Common myeloid progenitor, CD34-positive (primary cell): ENCODE measurements around the gene BRPF3.

Experiments used
- CTCF ChIA-PET: fragments of 350-600 bp; sonication (Branson Sonifier 250); formaldehyde crosslinking; loops from one replicate; lab custom pipeline; 2021; ENCODE audit warnings: antibody characterized with exemption; lab: Charles Lee
- POLR2A ChIA-PET: fragments of 350-600 bp; sonication (Branson Sonifier 250); formaldehyde crosslinking; loops from one replicate; lab custom pipeline; 2021; ENCODE audit warnings: antibody characterized with exemption; lab: Charles Lee
- DNase-seq, 3 donors: peaks; one replicate each; pipeline versions ENCODE4 v3.0.0 to v3.0.0-alpha.2; 2013
- H3K27ac ChIP-seq, 2 experiments: 1 replicate in 1 of 2; 2 replicates in 1 of 2; pipeline ENCODE4 v1.7.0; 2013; ENCODE audit warnings: inconsistent platforms in 2 of 2, low read length in 2 of 2, mild to moderate bottlenecking in 2 of 2, low read depth in 1 of 2, moderate library complexity in 1 of 2; ENCODE audit not compliant: severe bottlenecking in 2 of 2, insufficient read depth in 1 of 2, poor library complexity in 1 of 2
- H3K27me3 ChIP-seq, 5 experiments: replicated peaks in 2 of 5; 1 replicate in 3 of 5; 2 replicates in 2 of 5; pipeline versions ENCODE4 v1.6.1 to v1.7.0; 2013; ENCODE audit warnings: low read length in 4 of 5, mild to moderate bottlenecking in 2 of 5, moderate library complexity in 2 of 5, inconsistent platforms in 1 of 5; ENCODE audit not compliant: insufficient read depth in 5 of 5, control insufficient read depth in 4 of 5
- H3K36me3 ChIP-seq, 4 experiments: 1 replicate in 2 of 4; 2 replicates in 2 of 4; pipeline versions ENCODE4 v1.6.1 to v1.7.0; 2013; ENCODE audit warnings: low read length in 3 of 4, control low read depth in 1 of 4, mild to moderate bottlenecking in 1 of 4; ENCODE audit not compliant: control insufficient read depth in 4 of 4, insufficient read depth in 4 of 4
- H3K4me1 ChIP-seq, 4 experiments: 1 replicate in 3 of 4; 2 replicates in 1 of 4; pipeline versions ENCODE4 v1.6.1 to v1.7.1; 2013; ENCODE audit warnings: low read length in 3 of 4, mild to moderate bottlenecking in 3 of 4, control low read depth in 1 of 4, inconsistent platforms in 1 of 4, moderate library complexity in 1 of 4; ENCODE audit not compliant: control insufficient read depth in 4 of 4, insufficient read depth in 4 of 4; ENCODE audit errors: control extremely low read depth in 1 of 4
- H3K4me3 ChIP-seq, 7 experiments: 1 replicate in 4 of 7; 2 replicates in 3 of 7; pipeline versions ENCODE4 v1.5.1 to v1.7.0; 2013; ENCODE audit warnings: mild to moderate bottlenecking in 7 of 7, low read length in 6 of 7, moderate library complexity in 6 of 7, inconsistent platforms in 2 of 7, low read depth in 2 of 7, control low read depth in 1 of 7; ENCODE audit not compliant: insufficient read depth in 4 of 7, control insufficient read depth in 1 of 7; ENCODE audit errors: extremely low read depth in 1 of 7
- H3K9me3 ChIP-seq, 5 experiments: 1 replicate in 4 of 5; 2 replicates in 1 of 5; pipeline versions ENCODE4 v1.6.1 to v1.7.1; 2013; ENCODE audit warnings: low read length in 4 of 5, mild to moderate bottlenecking in 2 of 5, inconsistent platforms in 1 of 5, low read depth in 1 of 5, moderate library complexity in 1 of 5; ENCODE audit not compliant: control insufficient read depth in 4 of 5, insufficient read depth in 2 of 5; ENCODE audit errors: control extremely low read depth in 1 of 5
- WGBS: methylation state at CpG from one replicate; pipeline ENCODE4 v1.1.5; 2013; ENCODE audit not compliant: insufficient coverage; 5-methylcytosine and 5-hydroxymethylcytosine counted together

BRPF3 gene

GRCh38 chr6:36252005-36252404 is 55.5 kb downstream of the BRPF3 start:
- Histone ChIP-seq H3K4me3 (no peak overlapping the region), H3K27me3 (no peaks in the 10 kb centered on the region), H3K36me3 (no peaks in the 10 kb centered on the region), H3K27ac (no peak overlapping the region), H3K9me3 (no peaks in the 10 kb centered on the region), H3K4me1 (peaks cover 0 to 16% (median 4%) of the 10 kb centered on the region in 4 experiments)
- 93% methylated on average over 2 of the region's 2 CpGs for WGBS
- ChIA-PET CTCF (no interaction called here), POLR2A (no interaction called here)
- no peak for DNase-seq

- no peak for DNase-seq
- H3K27me3 ChIP-seq: peaks cover 0 to 5% (median 0%) of the 10 kb centered on the region in 5 experiments
- 89% methylated on average over 7 of the region's 9 CpGs for WGBS
- no peak overlapping the region for H3K4me3 ChIP-seq
- CTCF ChIA-PET: no interaction called here
- H3K4me1 ChIP-seq: no peaks in the 10 kb centered on the region
- POLR2A ChIA-PET: no interaction called here
- peaks cover 0 to 9% (median 7%) of the 10 kb centered on the region in 5 experiments for H3K9me3 ChIP-seq
- H3K36me3 ChIP-seq: no peaks in the 10 kb centered on the region
- no peak overlapping the region for H3K27ac ChIP-seq
These were observed 67.0 kb downstream of the BRPF3 start for GRCh38 chr6:36263390-36264000.

GRCh38 chr6:36265744-36266143 is 69.2 kb downstream of the BRPF3 start:
- DNase-seq: no peak
- Histone ChIP-seq H3K36me3 (no peaks in the 10 kb centered on the region), H3K4me3 (no peak overlapping the region), H3K9me3 (peaks cover 0 to 9% (median 7%) of the 10 kb centered on the region in 5 experiments), H3K27me3 (peaks cover 0 to 3% (median 2%) of the 10 kb centered on the region in 5 experiments), H3K27ac (no peak overlapping the region), H3K4me1 (no peaks in the 10 kb centered on the region)
- ChIA-PET POLR2A (no interaction called here), CTCF (interaction anchor here (1.1 kb wide), 2 partner anchors 16 to 17 kb away, joined by 3 to 4 read pairs; no protein-coding TSS in a partner anchor)
- no CpG with 5 or more reads among the region's 1 CpG for WGBS

GRCh38 chr6:36266913-36267644 is 70.5 kb downstream of the BRPF3 start:
- WGBS: 96% methylated on average over 13 of the region's 13 CpGs
- CTCF ChIA-PET: no interaction called here

GRCh38 chr6:36267731-36268477 is 71.4 kb downstream of the BRPF3 start:
- Histone ChIP-seq H3K36me3 (no peaks in the 10 kb centered on the region), H3K4me3 (no peak overlapping the region), H3K9me3 (peaks cover 0 to 9% (median 7%) of the 10 kb centered on the region in 5 experiments), H3K27ac (no peak overlapping the region), H3K4me1 (no peaks in the 10 kb centered on the region), H3K27me3 (peaks cover 0 to 3% (median 0%) of the 10 kb centered on the region in 5 experiments)
- no peak for DNase-seq
- ChIA-PET POLR2A (no interaction called here), CTCF (interaction anchor here (1.0 kb wide), 1 partner anchor 9 kb away, joined by 4 read pairs; no protein-coding TSS in a partner anchor)
- WGBS: 100% methylated on average over 1 of the region's 4 CpGs

More at GRCh38 chr6:36266913-36267644, 70.5 kb downstream of the BRPF3 start:
- DNase-seq: no peak
- Histone ChIP-seq H3K27me3 (peaks cover 0 to 3% (median 0%) of the 10 kb centered on the region in 5 experiments), H3K27ac (no peak overlapping the region), H3K4me3 (no peak overlapping the region), H3K36me3 (no peaks in the 10 kb centered on the region), H3K9me3 (peaks cover 0 to 9% (median 7%) of the 10 kb centered on the region in 5 experiments), H3K4me1 (no peaks in the 10 kb centered on the region)
- POLR2A ChIA-PET: no interaction called here

GRCh38 chr6:36268478-36269275 is 72.1 kb downstream of the BRPF3 start:
- no peak for DNase-seq
- Histone ChIP-seq H3K27me3 (peaks cover 0 to 3% (median 0%) of the 10 kb centered on the region in 5 experiments), H3K4me1 (no peaks in the 10 kb centered on the region), H3K36me3 (no peaks in the 10 kb centered on the region), H3K9me3 (peaks cover 0 to 9% (median 7%) of the 10 kb centered on the region in 5 experiments), H3K4me3 (no peak overlapping the region), H3K27ac (no peak overlapping the region)
- ChIA-PET CTCF (interaction anchor here (1.0 to 1.3 kb wide), 2 partner anchors 8 to 33 kb away, joined by 4 read pairs; no protein-coding TSS in a partner anchor), POLR2A (no interaction called here)
- 94% methylated on average over 9 of the region's 12 CpGs for WGBS
